Measurements from ENCODE around the gene HHATL.

The HHATL gene

DNA sequence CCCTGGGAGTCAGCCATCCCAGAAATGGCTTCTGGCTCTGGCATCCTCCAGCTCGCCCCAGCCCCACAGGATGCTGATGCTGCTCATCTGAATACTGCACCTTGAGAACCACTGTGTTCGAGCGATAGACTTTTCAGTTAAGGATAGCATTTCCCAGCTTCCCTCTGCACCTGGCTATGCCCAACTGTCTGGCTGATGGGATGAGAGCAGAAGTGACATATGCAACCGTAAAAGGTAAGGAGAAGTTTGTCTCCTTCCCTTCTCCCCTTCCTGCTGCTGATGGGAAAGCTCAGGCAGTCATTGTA, 9.7 kb upstream of the HHATL start:
- FAIRE-seq: no peak

DNA sequence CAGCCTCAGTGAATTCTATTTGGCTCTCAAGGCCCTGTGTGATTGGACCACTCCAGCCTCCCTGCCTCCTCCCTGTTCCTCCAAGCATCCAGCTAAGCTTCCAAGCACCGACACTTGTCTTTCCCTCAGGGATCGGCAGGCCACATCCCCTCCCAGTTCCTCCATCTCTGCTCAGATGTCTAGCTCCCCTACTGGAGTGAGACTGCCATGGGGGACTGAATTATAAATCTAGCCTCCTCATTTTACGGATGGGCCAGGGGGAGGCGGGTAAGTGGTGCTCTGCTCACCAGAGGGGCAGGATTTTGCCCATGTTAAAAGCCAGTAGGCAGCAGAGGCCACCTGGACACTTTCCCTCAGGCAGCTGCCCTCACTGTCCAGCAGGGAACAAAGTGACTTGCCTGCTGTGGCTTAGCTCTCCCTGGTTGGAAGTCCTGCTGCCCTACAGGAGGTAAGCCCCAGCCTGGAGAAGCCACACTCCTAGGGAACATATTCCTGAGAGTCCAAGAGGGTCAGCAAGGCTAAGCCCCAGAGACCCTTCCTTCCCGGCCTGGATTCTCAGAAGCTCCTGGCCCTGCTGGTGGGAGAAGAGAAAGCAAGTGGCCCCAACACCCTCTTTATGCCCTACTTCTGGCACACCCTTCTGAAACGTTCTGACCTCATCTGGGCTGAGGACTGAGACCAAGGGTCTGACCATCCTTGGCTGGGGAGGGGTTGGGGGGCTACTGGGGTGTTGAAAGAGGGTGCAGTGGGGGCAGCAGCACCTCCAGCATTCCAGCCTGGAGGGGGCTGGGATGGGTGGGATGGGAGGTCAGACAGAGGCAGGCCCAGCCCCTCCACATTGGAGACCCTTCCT, 9.1 kb upstream of the HHATL start:
- no peak for FAIRE-seq

DNA sequence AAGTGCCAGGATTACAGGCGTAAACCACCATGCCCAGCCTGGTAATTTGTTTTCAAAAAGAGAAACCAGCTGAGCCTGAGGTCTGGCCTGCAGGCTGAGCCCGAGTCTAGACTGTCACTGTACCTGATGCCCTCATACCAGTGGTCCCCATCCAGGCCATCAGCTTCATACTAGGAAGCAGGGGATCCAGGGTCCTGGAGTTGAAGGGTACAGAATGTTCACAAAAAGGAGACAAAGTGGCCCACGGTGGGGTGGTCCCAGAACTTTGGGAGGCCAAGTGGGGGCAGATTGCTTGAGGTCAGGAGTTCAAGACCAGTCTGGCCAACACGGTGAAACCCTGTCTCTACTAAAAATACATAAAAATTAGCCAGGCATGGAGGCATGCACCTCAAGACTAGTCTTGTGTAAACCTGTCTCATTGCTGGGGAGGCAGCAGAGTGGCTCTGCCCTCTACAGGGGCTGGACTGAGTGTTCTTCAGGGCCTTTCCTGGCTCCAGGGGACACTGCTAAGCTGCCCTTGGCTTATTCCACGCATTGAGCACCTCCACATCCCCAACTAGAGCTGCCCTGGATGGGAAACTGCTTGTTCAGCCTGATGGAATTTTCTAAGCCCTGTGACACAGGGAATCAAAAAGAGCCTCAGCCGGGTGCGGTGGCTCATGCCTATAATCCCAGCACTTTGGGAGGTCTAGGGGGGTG, 7.9 kb upstream of the HHATL start:
- FAIRE-seq: no peak

DNA sequence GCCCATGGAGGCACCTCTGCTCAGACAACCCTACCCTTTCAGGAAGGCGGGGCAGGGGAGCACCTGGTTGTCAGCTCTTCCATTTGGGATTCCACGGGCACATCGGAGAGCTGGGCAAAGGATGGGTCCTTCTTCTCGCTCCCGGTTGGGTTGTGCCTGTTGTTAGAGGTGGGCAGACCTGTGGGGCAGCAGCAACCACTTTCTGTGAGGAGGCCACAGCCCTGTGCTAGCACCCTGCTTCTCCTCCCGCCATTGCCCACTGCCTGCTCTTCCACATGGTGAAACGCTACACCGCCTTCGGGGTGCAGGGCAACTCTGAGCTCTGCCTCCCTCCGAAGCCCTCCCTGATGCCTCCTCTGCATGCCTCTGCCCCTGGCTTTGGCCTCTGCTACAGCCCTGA, 7.0 kb upstream of the HHATL start:
- no peak for FAIRE-seq

DNA sequence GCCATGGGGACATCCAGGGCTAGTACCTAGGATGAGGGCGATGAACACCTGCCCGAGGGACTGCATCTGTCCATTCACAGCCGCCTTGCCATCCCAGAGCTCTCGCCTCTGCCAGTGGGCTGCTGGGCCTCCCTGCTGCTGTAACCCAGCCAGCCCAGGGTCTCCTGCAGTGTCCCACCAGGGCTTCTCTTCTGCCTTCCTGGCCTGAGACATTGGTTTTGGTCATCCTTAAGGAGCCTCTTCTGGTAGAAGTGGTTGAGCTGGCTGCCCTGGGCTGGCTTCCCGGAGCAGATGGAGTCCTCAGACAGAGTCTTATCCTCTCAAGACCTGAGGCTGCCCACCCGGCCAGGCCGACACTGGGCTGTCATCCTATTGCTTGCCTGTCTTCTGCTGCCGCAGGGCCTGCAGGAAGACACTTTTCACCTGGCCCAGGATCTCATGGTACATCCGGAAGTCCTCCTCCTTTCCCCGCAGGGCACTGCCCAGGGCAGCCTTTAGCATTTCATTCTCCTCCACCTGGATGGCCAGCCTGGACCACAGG, 6.1 kb upstream of the HHATL start:
- no peak for FAIRE-seq

DNA sequence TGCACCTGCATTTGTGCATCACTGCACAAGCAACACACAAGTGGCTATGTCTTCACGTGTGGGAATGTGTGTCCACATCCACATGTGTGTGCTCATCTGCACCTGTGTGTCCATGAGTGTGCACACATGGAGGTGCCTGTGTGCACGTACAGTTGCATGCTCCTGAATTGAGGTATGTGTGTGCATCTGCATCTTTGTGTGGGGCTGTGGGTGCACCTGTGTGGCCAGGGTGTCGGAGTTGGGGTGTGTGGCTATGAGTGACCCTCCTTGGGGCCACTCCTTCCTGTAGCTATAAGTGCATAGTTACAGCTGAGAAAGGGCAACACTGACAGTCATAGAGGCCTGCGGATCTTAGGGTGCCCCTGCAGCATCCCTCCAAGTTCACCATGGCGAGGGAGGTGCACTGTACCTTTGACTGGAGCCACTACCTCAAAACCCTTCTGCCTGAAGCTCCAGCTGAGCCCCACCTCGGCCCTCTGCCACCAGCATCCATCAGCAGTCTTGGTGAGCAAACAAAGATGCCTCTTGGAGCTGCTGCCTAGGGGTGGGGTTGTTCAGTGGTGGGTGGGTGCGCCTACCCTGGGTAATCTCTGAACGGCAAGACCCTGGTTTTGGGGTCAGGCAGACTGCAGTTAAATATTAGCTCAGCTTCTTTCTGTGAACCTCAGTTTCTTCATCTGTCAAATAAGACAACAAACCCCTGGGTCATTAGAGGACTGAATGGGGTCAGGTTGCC, 5.2 kb upstream of the HHATL start:
- no peak for FAIRE-seq

DNA sequence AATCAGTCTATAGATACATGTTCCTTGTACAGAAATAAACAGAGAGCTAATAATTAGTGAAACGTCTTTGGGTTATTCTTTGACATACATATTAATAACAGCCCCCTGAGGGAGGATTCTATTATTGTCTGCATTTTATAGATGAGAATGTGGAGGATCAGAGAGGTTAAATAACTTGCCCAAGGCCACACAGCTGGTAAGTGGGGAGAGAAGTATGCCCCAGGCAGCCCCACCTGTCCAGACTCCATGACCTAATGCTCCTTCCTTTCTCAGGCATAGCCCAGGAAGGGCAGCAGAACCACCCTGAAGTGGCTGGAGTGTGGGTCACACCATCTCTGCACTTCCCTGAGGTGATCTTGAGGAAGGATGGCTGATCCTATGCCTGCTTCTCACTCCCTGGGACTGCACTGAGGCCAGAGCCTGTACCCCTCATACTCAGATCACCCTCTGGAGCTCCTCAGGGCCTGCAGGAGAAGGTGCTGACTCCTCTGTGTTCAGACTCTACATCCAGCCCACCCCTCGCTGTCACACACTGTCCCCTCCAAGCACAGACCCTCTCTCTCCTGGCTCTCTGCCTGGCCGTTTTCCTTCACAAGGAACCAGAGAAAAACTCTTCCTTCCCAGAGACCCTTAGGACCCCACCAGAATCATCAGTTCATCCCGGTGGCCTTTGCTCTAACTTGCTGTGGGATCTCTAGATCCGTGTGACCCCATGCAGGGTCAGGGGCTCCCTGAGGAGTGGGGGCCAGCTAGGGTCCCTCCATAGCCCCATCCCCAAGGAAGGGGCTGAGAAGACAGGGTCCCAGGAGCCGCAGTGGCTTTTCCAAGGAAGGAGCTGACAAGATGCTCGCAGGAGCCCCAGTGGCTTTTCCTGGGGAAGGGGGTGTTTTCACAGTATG, 4.4 kb upstream of the HHATL start:
- no peak for FAIRE-seq

DNA sequence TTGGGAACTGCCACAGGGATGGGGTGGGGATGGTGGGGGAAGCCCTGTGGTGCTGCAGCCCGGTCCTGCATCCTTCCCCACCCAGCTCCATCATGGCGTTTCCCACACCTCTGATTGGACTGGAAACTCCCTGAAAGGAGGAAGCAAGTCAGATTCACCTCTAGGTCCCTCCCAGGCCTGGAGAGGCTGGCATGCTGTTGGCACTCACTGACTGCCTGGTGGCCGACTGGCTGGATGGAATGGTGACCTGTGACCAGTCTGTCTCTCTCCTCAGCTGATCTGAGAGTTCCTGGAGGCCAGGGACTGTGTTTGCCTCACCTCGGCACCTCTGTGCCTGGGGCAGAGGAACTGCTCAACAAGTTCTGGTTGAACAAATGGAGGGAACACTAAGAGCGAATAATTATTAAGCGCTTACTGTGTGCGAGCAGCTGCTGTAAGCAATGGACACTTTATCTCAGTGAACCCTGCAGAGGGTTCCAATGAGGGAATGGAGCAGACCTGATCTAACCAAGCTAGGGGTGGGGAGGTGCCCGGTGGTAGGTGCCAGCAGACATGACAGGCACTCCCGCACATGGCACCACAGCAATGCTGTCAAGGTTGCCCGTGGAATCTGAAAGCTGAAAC, 3.5 kb upstream of the HHATL start:
- no peak for FAIRE-seq

DNA sequence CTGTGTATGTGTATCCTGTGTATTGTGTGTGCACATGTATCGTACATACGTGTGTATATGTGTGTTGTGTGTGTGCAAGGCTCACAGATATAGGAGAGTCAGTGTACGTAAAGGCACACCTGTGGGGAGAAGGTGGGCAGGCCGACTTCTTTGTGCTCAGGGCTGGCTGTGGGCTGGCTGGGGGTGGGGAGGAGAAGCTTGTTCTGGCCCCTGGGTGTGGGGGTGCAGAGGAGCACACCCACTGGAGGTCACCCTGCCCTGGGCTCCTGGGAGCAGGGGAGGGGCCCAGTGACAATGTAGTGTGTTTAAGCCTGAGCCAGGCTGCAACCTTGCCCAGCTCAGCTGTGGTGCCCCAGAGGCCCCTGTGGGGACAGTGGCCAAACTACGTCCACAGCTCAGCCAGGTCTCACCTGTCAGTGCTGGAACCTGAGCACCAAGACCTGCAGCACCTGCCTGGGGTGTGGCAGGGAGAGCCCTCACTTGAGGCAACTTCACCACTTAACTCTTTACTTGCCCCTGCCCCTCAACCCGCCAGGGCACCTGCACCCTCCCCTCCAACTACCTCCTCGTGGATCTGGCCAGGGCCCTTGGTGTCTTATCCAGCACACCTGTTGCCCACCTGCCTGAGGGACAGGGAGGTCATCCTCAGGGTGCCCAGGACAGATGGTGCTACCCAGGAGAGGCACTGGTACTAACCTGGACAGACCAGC, 2.6 kb upstream of the HHATL start:
- FAIRE-seq: no peak

DNA sequence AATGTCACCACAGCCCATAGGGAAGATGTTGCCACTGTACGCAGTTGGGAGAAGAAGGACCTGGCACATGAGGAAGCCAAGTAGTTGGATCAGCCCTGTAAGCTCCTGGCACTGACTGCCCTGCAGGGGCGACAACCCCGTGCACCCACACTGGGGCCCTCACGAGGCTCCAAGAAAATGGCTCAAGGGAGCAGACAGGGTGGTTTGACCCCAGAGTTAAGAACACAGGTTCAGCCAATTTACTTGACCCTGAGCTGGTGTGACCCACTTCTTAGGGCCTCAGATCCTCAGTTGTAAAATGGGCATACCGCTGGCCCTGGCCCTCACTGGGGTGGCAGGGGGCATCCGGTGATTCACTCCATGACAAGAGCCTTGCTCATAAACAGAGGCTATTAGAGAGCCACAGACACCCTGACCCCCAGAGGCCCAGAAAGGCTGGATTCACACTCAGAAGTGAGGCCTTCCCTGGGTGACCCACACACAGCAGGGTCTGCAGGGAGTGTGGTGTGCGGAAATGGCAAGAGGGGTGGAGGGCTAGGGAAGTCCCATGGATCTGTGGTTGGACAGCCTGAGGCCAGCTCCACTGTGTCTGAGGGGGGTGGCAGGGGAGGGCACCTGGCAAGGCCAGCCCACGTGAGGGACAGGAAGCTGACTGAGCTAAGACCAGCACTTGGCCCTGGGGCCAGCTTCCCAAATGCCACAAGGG, 1.7 kb upstream of the HHATL start:
- no peak for FAIRE-seq

DNA sequence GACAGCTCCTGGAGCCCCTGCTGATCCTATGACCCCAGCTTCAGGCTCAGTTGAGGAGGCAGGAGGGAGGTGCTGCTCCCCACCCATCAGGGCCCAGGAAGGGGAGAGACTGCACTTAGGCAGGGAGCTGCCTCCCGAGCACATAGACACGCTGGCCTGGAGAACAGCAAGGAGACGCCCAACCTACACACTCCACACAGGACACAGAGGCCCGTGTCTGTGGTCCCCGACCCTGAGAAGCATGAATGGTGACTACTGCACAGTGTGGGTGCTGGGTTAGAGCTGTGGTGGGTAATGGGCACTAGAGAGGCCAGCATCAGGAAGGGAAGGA, 1.1 kb upstream of the HHATL start:
- no peak for FAIRE-seq

DNA sequence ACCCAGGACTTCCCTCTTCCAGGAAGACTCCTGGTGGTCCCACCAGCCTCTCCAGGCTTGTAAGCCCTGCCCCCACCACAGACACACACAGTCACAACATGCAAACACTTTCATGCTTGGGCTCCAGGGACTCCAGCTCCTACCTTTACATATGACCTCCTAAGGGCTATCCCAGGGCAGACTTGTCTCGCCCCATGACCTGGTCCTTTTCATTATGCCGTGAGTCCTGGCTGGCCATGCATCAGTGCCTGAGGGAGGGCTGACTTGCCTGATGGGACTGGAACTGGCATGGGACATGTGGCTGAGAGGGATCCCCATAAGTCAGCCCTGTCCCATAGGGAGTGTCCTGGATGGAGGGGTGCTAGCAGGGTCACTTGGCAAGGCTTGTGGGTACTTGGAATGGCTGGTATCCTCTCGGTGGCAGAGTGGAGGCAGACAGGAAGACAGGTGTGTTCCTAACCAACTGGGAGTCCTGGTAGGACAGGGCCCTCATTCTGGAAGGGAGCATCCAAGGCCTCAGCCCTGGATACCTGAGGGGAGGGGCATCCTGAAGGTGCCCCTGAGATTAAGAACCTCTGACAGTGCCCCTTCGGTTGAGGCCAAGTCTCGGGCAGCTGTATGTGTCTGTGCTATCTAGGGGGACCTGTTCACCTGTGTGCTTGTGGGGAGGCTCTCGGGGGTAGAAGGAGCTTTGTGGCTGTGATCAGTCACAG, 540 bp upstream of the HHATL start:
- FAIRE-seq: no peak

DNA sequence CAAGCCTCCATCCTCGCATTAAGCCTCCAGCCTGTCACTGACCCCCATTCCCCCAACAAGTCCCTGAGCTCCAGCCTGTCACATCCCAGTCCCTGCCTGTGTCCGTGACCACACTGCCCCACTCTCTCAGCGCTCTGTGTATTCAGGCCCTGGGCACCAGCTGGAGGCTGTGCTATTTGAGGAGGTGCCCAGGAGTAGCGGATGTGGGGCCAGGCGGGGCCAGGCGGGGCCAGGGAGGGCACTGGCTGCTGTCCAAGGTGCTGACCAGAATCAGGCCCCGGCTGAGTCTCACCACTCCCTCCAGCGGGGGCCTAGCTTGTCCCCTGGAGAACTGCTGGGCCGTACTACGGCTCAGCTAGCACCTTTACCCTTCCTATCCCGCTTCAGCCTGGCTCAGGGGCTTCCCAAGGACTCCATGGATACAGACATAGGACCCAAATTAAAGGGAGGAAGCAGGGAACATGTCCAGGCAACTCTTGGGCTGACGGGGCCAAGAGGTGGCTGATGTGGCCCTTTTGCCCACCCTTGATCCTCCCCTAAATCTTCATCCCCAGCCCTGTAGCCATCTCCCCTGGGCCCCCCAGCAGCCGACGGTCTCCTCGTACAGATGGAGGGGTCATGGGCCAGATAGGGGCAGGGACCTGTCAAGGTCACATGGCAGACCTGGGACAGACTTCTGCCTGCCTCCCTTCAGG, 1.1 kb downstream of the HHATL start:
- FAIRE-seq: no peak

DNA sequence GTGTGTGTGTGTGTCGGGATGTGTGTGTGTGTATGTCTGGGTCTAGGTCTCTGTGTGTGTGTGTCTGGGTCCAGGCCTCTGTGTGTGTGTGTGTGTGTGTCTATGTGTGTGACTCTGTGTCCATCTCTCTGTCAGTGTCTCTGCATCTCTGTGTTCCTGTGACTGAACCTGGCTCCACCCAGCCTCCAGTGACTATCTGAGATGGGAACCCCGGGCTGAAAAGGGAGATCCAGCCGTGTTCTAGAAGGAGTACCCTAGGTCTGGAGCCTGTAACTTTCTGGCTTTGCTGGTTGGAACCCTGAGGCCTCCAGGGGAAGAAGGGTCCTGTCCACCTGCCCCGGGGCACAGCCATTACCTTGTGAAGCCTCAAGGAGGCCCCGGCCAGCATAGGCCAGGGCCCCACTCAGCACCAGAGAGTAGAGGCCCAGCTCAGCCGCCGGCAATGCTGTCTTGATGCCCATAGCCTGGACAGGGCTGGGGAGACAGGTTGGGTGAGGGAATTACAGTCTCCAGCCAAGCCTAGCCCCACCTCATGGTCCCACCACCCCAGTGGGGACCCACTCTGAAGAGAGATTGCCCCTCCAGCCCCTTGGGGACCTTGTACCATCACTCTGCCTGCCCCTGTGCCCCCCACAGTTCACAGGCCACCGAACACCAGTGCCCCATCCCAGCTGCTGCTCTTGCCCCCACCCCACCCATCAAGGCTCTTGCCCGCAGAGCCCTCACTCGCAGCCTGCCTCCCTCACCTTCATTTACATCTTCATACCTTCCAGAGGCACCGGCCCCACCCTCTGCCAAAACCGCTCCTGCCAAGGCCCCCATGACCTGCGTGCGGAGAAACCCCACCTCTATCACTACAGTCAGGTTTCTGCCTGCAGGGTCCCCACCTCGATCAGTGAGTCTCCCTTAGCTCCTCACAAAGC, 2.0 kb downstream of the HHATL start:
- no peak for FAIRE-seq

DNA sequence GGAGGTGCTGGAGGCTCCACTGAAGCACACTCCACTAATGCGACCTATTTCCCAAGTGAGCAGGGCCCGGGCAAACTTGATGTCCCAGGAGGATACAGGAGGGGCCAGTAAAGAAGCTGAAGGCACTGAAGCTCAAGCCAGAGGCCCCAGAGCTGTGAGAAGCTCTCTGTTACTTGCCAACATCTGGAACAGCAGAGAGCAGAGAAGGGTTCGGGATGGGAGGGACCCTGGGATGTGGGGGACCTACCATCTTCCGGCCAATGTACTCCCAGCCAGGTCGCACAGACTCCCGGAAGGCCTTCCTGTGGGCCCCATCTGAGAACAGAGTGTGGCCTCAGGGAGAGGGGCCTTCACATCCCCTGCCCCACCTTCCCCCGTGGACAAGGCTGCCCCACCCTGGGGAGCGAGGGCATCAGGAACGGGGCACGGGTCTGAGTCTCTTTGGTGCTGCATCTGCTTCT, 3.1 kb downstream of the HHATL start:
- FAIRE-seq: no peak

DNA sequence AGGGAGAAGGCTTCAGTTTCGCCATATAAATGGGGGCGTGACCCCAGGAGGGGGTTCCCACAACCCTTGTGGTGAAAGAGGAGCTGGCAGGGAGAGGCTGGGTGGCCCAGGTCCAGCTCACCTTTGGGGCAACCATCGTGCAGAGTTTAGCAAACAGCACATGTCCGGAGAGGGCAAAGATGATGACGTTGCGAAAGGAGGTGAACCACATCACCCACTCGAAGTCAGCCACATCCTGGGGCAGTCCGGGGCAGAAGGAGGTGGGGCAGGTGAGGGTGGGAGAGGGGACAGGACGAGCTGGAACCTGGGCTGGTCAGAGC, 3.7 kb downstream of the HHATL start:
- no peak for FAIRE-seq

DNA sequence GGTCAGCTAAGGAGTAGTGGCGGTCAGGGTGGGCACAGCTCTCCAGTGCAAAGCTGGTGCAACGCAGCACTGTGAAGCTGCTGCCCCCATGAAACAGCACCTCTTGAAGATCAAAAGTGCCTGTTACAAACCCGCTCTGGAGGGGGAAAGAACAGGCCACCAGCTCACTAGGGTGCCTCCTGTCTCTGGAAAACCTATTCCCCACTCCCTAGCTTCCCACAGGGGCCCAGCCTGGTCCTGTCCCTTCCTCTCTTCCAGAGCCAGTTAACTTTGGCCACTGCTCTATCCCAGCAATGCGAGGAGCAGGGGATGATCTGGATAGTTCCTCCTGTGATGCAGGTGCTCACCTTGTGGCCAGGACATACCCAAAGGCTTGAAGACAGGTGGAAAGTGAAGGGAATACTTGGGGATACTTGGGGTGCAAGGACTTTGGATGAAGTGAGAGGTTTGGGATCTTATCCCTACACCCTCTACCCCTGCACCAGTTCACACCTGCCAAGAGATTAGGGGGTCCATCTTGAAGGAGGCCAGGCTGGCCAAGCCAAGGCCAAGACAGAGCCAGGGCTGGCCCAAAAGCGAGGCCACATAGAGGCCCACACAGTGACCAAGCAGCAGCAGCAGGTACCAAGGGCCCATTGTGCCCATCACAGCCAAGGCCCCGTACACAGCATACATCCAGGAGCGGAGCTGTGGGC, 4.2 kb downstream of the HHATL start:
- no peak for FAIRE-seq

Measured in G401.6 (cell line).